ENCODE measurements around the gene POM121. TPM values are rescaled to one million over a fixed set of nuclear protein-coding genes. Genes with fewer than 3 reads are reported as not detected.

Gene POM121
- total RNA-seq, 1 experiment from 2014 or later, result 53.3 TPM

DNA sequence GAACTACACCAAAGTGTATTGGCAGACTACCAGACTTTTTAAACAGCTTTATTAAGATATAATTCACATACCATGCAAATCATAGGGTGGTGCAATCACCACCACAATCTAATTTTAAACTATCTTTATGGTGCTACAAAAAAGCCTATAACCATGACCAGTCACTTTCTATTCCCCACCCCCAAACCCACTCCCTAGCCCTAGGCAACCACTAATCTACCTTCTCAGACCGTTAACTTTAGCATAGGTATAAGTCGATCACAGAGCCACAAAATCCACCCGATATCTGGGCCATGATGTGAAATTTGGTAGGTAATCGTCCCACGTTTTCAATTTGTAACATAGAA lies 536 bp upstream of the POM121 start:
- Histone ChIP-seq H3K27me3 (ENCODE audit: insufficient read depth, low read length) (no peaks in the 10 kb centered on the region), H3K27ac (ENCODE audit: low read depth, low read length) (peak overlapping the region; percentile 49; the same call in 1 of the 2 replicates), H3K36me3 (ENCODE audit: control insufficient read depth in 1 of 2, insufficient read depth in 2 of 2, low read length in 2 of 2) (peaks cover 14 to 31% of the 10 kb centered on the region in 2 experiments), H3K9ac (ENCODE audit: low read length) (peak overlapping the region; percentile 91), H4K20me1 (ENCODE audit: insufficient read depth) (no peaks in the 10 kb centered on the region; the same call in 1 of the 2 replicates), H3K9me2 (ENCODE audit: insufficient read depth) (no peaks in the 10 kb centered on the region), H2AFZ (ENCODE audit: low read depth, low read length, poor library complexity, severe bottlenecking) (no peak overlapping the region), H3K79me2 (ENCODE audit: insufficient read depth, low read length) (peaks cover 82% of the 10 kb centered on the region), H3K4me2 (ENCODE audit: low read length) (peak overlapping the region; percentile 90), H3K4me3 (replicated peaks in 1 of 2; ENCODE audit: low read depth in 1 of 2, low read length in 2 of 2) (peak overlapping the region; percentile 90 to 98), H3K9me3 (ENCODE audit: control insufficient read depth in 1 of 2, insufficient read depth in 1 of 2, low read depth in 1 of 2, low read length in 2 of 2) (no peaks in the 10 kb centered on the region), H3K4me1 (ENCODE audit: control insufficient read depth in 1 of 2, insufficient read depth in 2 of 2, low read length in 2 of 2) (peaks cover 2 to 15% of the 10 kb centered on the region in 2 experiments; a peak in 3 of 4 replicates)
- CTCF ChIA-PET, result no interaction called here
- intact Hi-C loops (cut with micrococcal nuclease), result no loop called here
- ATAC-seq (peak; percentile 33), DNase-seq (ENCODE audit: low read depth, low spot score) (no peak)
- RAD21 ChIA-PET (ENCODE audit: low non-redundant PET in 1 of 2, low total read pairs in 2 of 2, uncharacterized antibody in 2 of 2, unreplicated experiment in 2 of 2), result no interaction called here
- TF ChIP-seq CEBPB (IDR thresholded peaks at IDR 0.05; ENCODE audit: low read depth), result no peak
- no peak for TF ChIP-seq ELF1 (IDR thresholded peaks at IDR 0.05; ENCODE audit: borderline replicate concordance, low read depth)
- TF ChIP-seq EZH2 (IDR thresholded peaks at IDR 0.05), result no peak
- no peak for TF ChIP-seq YY1 (IDR thresholded peaks at IDR 0.05; ENCODE audit: extremely low read depth, insufficient replicate concordance, low read depth, low read length)
- TF ChIP-seq POLR2A (IDR thresholded peaks at IDR 0.05; ENCODE audit: borderline replicate concordance, extremely low read depth, insufficient read depth, insufficient read length), result no peak
- TF ChIP-seq SP1 (IDR thresholded peaks at IDR 0.05; ENCODE audit: low read depth), result no peak
- TF ChIP-seq RAD21 (IDR thresholded peaks at IDR 0.05; ENCODE audit: low read depth), result no peak
- TF ChIP-seq FOSL1 (IDR thresholded peaks at IDR 0.05; ENCODE audit: low read depth), result no peak
- no peak for TF ChIP-seq ZFX (IDR thresholded peaks at IDR 0.05)
- TF ChIP-seq, protein P1, sequence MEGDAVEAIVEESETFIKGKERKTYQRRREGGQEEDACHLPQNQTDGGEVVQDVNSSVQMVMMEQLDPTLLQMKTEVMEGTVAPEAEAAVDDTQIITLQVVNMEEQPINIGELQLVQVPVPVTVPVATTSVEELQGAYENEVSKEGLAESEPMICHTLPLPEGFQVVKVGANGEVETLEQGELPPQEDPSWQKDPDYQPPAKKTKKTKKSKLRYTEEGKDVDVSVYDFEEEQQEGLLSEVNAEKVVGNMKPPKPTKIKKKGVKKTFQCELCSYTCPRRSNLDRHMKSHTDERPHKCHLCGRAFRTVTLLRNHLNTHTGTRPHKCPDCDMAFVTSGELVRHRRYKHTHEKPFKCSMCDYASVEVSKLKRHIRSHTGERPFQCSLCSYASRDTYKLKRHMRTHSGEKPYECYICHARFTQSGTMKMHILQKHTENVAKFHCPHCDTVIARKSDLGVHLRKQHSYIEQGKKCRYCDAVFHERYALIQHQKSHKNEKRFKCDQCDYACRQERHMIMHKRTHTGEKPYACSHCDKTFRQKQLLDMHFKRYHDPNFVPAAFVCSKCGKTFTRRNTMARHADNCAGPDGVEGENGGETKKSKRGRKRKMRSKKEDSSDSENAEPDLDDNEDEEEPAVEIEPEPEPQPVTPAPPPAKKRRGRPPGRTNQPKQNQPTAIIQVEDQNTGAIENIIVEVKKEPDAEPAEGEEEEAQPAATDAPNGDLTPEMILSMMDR (IDR thresholded peaks at IDR 0.05 in 2 of 3, conservative IDR thresholded peaks at IDR 0.05 in 1 of 3; ENCODE audit: borderline replicate concordance in 1 of 3, insufficient read depth in 1 of 3, low read depth in 2 of 3, low read length in 2 of 3), result no peak
- TF ChIP-seq MAX (IDR thresholded peaks at IDR 0.05), result no peak
- no peak for TF ChIP-seq POLR2AphosphoS5 (IDR thresholded peaks at IDR 0.05; ENCODE audit: low read depth, low read length)
- no peak for TF ChIP-seq ZNF274 (IDR thresholded peaks at IDR 0.05; ENCODE audit: low read depth, low read length)
- no peak for TF ChIP-seq SIN3A (IDR thresholded peaks at IDR 0.05; ENCODE audit: low read depth)
- TSS peak; percentile 96 for BruUV-seq (replicated peaks)
- POLR2A ChIA-PET, result no interaction called here

Data from HCT116 (cell line).